OCI-LY1 (cell line): ENCODE data around the gene SH3TC2.

Experiments
- H2AFZ ChIP-seq: fragments of 200-600 bp; sonication (generic), shearing (Covaris generic); 2 replicates; pipeline ENCODE4 v1.6.0; 2014; ENCODE audit warnings: antibody characterized with exemption, mild to moderate bottlenecking, low read length
- H3F3A ChIP-seq: fragments of 200-600 bp; sonication (generic), shearing (Covaris generic); 2 replicates; pipeline ENCODE4 v1.6.0; 2014; ENCODE audit warnings: mild to moderate bottlenecking, antibody characterized with exemption, low read length, moderate library complexity; ENCODE audit not compliant: insufficient read depth
- H3K27ac ChIP-seq: fragments of 200-600 bp; sonication (generic); 2 replicates; pipeline ENCODE4 v1.5.1; 2014; ENCODE audit warnings: low read length, mixed run types, mild to moderate bottlenecking, low read depth; ENCODE audit not compliant: poor library complexity, severe bottlenecking
- H3K27me3 ChIP-seq: fragments of 200-600 bp; sonication (generic); 2 replicates; pipeline ENCODE4 v1.6.0; 2014; ENCODE audit warnings: antibody characterized with exemption, mild to moderate bottlenecking, low read length, moderate library complexity; ENCODE audit not compliant: insufficient read depth
- H3K36me3 ChIP-seq: fragments of 200-600 bp; sonication (generic); 2 replicates; pipeline ENCODE4 v1.6.1; 2014; ENCODE audit warnings: mild to moderate bottlenecking, antibody characterized with exemption, low read length, moderate library complexity, mixed read lengths; ENCODE audit not compliant: insufficient read depth
- H3K4me1 ChIP-seq: fragments of 200-600 bp; sonication (generic); 2 replicates; pipeline ENCODE4 v1.5.1; 2014; ENCODE audit warnings: mild to moderate bottlenecking, low read length, moderate library complexity; ENCODE audit not compliant: insufficient read depth, severe bottlenecking
- H3K4me2 ChIP-seq: fragments of 200-600 bp; sonication (generic), shearing (Covaris generic); 2 replicates; pipeline ENCODE4 v1.6.1; 2014; ENCODE audit warnings: low read length
- H3K4me3 ChIP-seq: fragments of 200-600 bp; sonication (generic); 2 replicates; pipeline ENCODE4 v1.5.1; 2014; ENCODE audit warnings: low read length, low read depth, mild to moderate bottlenecking, mixed read lengths; ENCODE audit not compliant: poor library complexity, severe bottlenecking
- H3K79me2 ChIP-seq: fragments of 200-600 bp; shearing (Covaris generic); 2 replicates; pipeline ENCODE4 v1.6.1; 2016; ENCODE audit warnings: mixed run types, low read length, mixed read lengths; ENCODE audit not compliant: insufficient read depth
- H3K9ac ChIP-seq: fragments of 200-600 bp; sonication (generic), shearing (Covaris generic); 2 replicates; pipeline ENCODE4 v1.6.1; 2014; ENCODE audit warnings: mild to moderate bottlenecking, low read length, mixed read lengths
- H3K9me2 ChIP-seq: fragments of 200-600 bp; sonication (generic), shearing (Covaris generic); 2 replicates; pipeline ENCODE4 v1.6.1; 2014; ENCODE audit warnings: low read depth, mild to moderate bottlenecking, low read length, mixed read lengths
- H3K9me3 ChIP-seq: fragments of 200-600 bp; shearing (Covaris generic); 2 replicates; pipeline ENCODE4 v1.6.1; 2014; ENCODE audit warnings: low read length, mixed read lengths
- H4K20me1 ChIP-seq: fragments of 200-600 bp; sonication (generic), shearing (Covaris generic); 2 replicates; pipeline ENCODE4 v1.6.0; 2016; ENCODE audit warnings: mild to moderate bottlenecking, low read length; ENCODE audit not compliant: insufficient read depth
- CTCF ChIP-seq: fragments of 200-600 bp; sonication (generic), shearing (Covaris generic); IDR thresholded peaks from 2 replicates; pipeline ENCODE4 v1.5.1; 2017; ENCODE audit warnings: mild to moderate bottlenecking, antibody characterized with exemption, low read length, moderate library complexity, mixed read lengths
- EZH2 ChIP-seq: fragments of 200-600 bp; sonication (generic), shearing (Covaris generic); IDR thresholded peaks from 2 replicates; pipeline ENCODE4 v1.8.0; 2017; ENCODE audit warnings: borderline replicate concordance, mixed run types, mild to moderate bottlenecking, antibody characterized with exemption, low read length, moderate library complexity, mixed read lengths

The SH3TC2 gene

GRCh38 chr5:149011728-149012127 lies 51.1 kb downstream of the SH3TC2 start:
- TF ChIP-seq EZH2 (no peak), CTCF (no peak)

GRCh38 chr5:149011084-149011483 lies 51.8 kb downstream of the SH3TC2 start:
- Histone ChIP-seq H2AFZ (no peak overlapping the region), H3K4me1 (no peaks in the 10 kb centered on the region), H3K36me3 (no peaks in the 10 kb centered on the region), H3K27me3 (no peaks in the 10 kb centered on the region), H4K20me1 (no peaks in the 10 kb centered on the region), H3K27ac (no peak overlapping the region), H3K4me2 (no peak overlapping the region), H3F3A (no peaks in the 10 kb centered on the region), H3K9ac (no peak overlapping the region), H3K9me3 (no peaks in the 10 kb centered on the region), H3K9me2 (no peaks in the 10 kb centered on the region), H3K4me3 (no peak overlapping the region), H3K79me2 (no peaks in the 10 kb centered on the region)
- TF ChIP-seq EZH2 = no peak

More at GRCh38 chr5:149011728-149012127, 51.1 kb downstream of the SH3TC2 start:
- H3K36me3 ChIP-seq = no peaks in the 10 kb centered on the region
- no peak overlapping the region for H3K27ac ChIP-seq
- H3K9me2 ChIP-seq = no peaks in the 10 kb centered on the region
- H3K4me3 ChIP-seq = no peak overlapping the region
- H4K20me1 ChIP-seq = no peaks in the 10 kb centered on the region
- no peak overlapping the region for H3K4me2 ChIP-seq
- no peaks in the 10 kb centered on the region for H3F3A ChIP-seq
- no peaks in the 10 kb centered on the region for H3K27me3 ChIP-seq
- no peaks in the 10 kb centered on the region for H3K79me2 ChIP-seq
- H3K9me3 ChIP-seq = no peaks in the 10 kb centered on the region
- no peak overlapping the region for H3K9ac ChIP-seq
- H3K4me1 ChIP-seq = no peaks in the 10 kb centered on the region
- no peak overlapping the region for H2AFZ ChIP-seq

- Histone ChIP-seq H3F3A (no peaks in the 10 kb centered on the region), H4K20me1 (no peaks in the 10 kb centered on the region), H3K27ac (no peak overlapping the region), H3K4me2 (no peak overlapping the region), H3K9me2 (no peaks in the 10 kb centered on the region), H2AFZ (no peak overlapping the region), H3K79me2 (no peaks in the 10 kb centered on the region), H3K27me3 (no peaks in the 10 kb centered on the region), H3K4me1 (no peaks in the 10 kb centered on the region), H3K4me3 (no peak overlapping the region), H3K9ac (no peak overlapping the region), H3K9me3 (no peaks in the 10 kb centered on the region), H3K36me3 (no peaks in the 10 kb centered on the region)
- TF ChIP-seq EZH2 = no peak
- TF ChIP-seq CTCF = no peak
Observed at GRCh38 chr5:149007174-149007573, 55.7 kb downstream of the SH3TC2 start.

GRCh38 chr5:149006426-149006825 lies 56.4 kb downstream of the SH3TC2 start:
- no peak for TF ChIP-seq CTCF
- no peak for TF ChIP-seq EZH2
- no peaks in the 10 kb centered on the region for H3K9me3 ChIP-seq
- H3K9ac ChIP-seq = no peak overlapping the region
- H2AFZ ChIP-seq = no peak overlapping the region
- no peaks in the 10 kb centered on the region for H3K9me2 ChIP-seq
- H3K27ac ChIP-seq = no peak overlapping the region
- no peak overlapping the region for H3K4me2 ChIP-seq
- no peaks in the 10 kb centered on the region for H3K36me3 ChIP-seq
- H3K4me3 ChIP-seq = no peak overlapping the region
- no peaks in the 10 kb centered on the region for H3K27me3 ChIP-seq
- no peaks in the 10 kb centered on the region for H3F3A ChIP-seq
- no peaks in the 10 kb centered on the region for H4K20me1 ChIP-seq
- no peaks in the 10 kb centered on the region for H3K4me1 ChIP-seq
- H3K79me2 ChIP-seq = no peaks in the 10 kb centered on the region
